H9 (cell line): ENCODE data around the gene TGM5. TPM values are rescaled to one million over a fixed set of nuclear protein-coding genes. Genes with fewer than 3 reads are reported as not detected.

Source experiments
- DNase-seq: peaks from one replicate; pipeline ENCODE4 v3.0.0-alpha.2; 2017
- H2AFZ ChIP-seq: one replicate; pipeline ENCODE4 v1.6.1; 2013; ENCODE audit warnings: mild to moderate bottlenecking, low read length, control low read depth, moderate library complexity
- H2AK5ac ChIP-seq: 2 replicates; pipeline ENCODE4 v1.6.1; 2013; ENCODE audit warnings: low read length, control low read depth, mixed read lengths; ENCODE audit not compliant: insufficient read length
- H2BK120ac ChIP-seq: one replicate; pipeline ENCODE4 v1.6.1; 2013; ENCODE audit warnings: low read depth, mild to moderate bottlenecking, low read length, control low read depth, inconsistent platforms; ENCODE audit not compliant: poor library complexity, severe bottlenecking
- H2BK12ac ChIP-seq: 2 replicates; pipeline ENCODE4 v1.6.1; 2013; ENCODE audit warnings: low read length, control low read depth, mixed read lengths, low read depth; ENCODE audit not compliant: insufficient read length
- H2BK15ac ChIP-seq: 2 replicates; pipeline ENCODE4 v1.6.1; 2013; ENCODE audit warnings: low read depth, low read length, control low read depth
- H2BK20ac ChIP-seq: one replicate; pipeline ENCODE4 v1.6.1; 2013; ENCODE audit warnings: low read depth, mild to moderate bottlenecking, low read length, control low read depth, inconsistent platforms; ENCODE audit not compliant: poor library complexity, severe bottlenecking
- H2BK5ac ChIP-seq: 2 replicates; pipeline ENCODE4 v1.6.1; 2013; ENCODE audit warnings: low read length, control low read depth, mixed read lengths; ENCODE audit not compliant: insufficient read length
- H3K14ac ChIP-seq: 2 replicates; pipeline ENCODE4 v1.6.1; 2013; ENCODE audit warnings: low read length, control low read depth; ENCODE audit not compliant: insufficient read depth
- H3K18ac ChIP-seq: 2 replicates; pipeline ENCODE4 v1.6.1; 2013; ENCODE audit warnings: low read depth, mild to moderate bottlenecking, mixed read lengths, low read length, control low read depth; ENCODE audit not compliant: insufficient read length
- H3K23ac ChIP-seq: 2 replicates; pipeline ENCODE4 v1.6.1; 2013; ENCODE audit warnings: low read length, control low read depth, mixed read lengths, low read depth; ENCODE audit not compliant: insufficient read length
- H3K23me2 ChIP-seq: 2 replicates; pipeline ENCODE4 v1.6.1; 2013; ENCODE audit warnings: low read depth, mild to moderate bottlenecking, mixed read lengths, low read length, control low read depth; ENCODE audit not compliant: insufficient read length, poor library complexity, severe bottlenecking
- H3K27ac ChIP-seq: 2 replicates; pipeline ENCODE4 v1.5.1; 2013; ENCODE audit warnings: low read length, control low read depth, mixed read lengths, low read depth; ENCODE audit not compliant: insufficient read length
- H3K27me3 ChIP-seq: 2 replicates; pipeline ENCODE4 v1.6.1; 2013; ENCODE audit warnings: low read length, control low read depth, inconsistent platforms; ENCODE audit not compliant: insufficient read depth
- H3K4ac ChIP-seq: 2 replicates; pipeline ENCODE4 v1.6.1; 2013; ENCODE audit warnings: low read depth, mild to moderate bottlenecking, control low read depth, inconsistent platforms, low read length, moderate library complexity
- H3K4me1 ChIP-seq: 2 replicates; pipeline ENCODE4 v1.6.1; 2013; ENCODE audit warnings: low read length, control low read depth, inconsistent platforms; ENCODE audit not compliant: insufficient read depth
- H3K4me2 ChIP-seq: 2 replicates; pipeline ENCODE4 v1.6.1; 2013; ENCODE audit warnings: low read length, control low read depth, mixed read lengths; ENCODE audit not compliant: insufficient read length, insufficient read depth
- H3K56ac ChIP-seq: 2 replicates; pipeline ENCODE4 v1.6.1; 2013; ENCODE audit warnings: low read depth, mild to moderate bottlenecking, mixed read lengths, low read length, control low read depth; ENCODE audit not compliant: insufficient read length
- H3K79me1 ChIP-seq: 2 replicates; pipeline ENCODE4 v1.6.1; 2013; ENCODE audit warnings: low read depth, mild to moderate bottlenecking, moderate library complexity, low read length, control low read depth, inconsistent platforms; ENCODE audit not compliant: insufficient read depth, poor library complexity, severe bottlenecking
- H3K79me2 ChIP-seq: 2 replicates; pipeline ENCODE4 v1.6.1; 2013; ENCODE audit warnings: low read length, control low read depth, inconsistent platforms; ENCODE audit not compliant: insufficient read depth
- H3K9ac ChIP-seq: 2 replicates; pipeline ENCODE4 v1.6.1; 2013; ENCODE audit warnings: low read length, control low read depth, mixed read lengths; ENCODE audit not compliant: insufficient read length; ENCODE audit errors: extremely low read depth
- H3K9me3 ChIP-seq: one replicate; pipeline ENCODE4 v1.6.1; 2013; ENCODE audit warnings: low read depth, low read length, inconsistent platforms; ENCODE audit not compliant: control insufficient read depth
- H3T11ph ChIP-seq: one replicate; pipeline ENCODE4 v1.6.1; 2013; ENCODE audit warnings: mild to moderate bottlenecking, low read length, control low read depth, inconsistent platforms
- H4K20me1 ChIP-seq: one replicate; pipeline ENCODE4 v1.6.1; 2013; ENCODE audit not compliant: control insufficient read depth, insufficient read length, insufficient read depth
- H4K5ac ChIP-seq: 2 replicates; pipeline ENCODE4 v1.6.1; 2013; ENCODE audit warnings: low read depth, mild to moderate bottlenecking, mixed read lengths, low read length, control low read depth; ENCODE audit not compliant: insufficient read length
- H4K8ac ChIP-seq: replicated peaks from 2 replicates; pipeline ENCODE4 v1.6.1; 2013; ENCODE audit warnings: low read length, control low read depth, mixed read lengths, low read depth; ENCODE audit not compliant: insufficient read length
- H4K91ac ChIP-seq: 2 replicates; pipeline ENCODE4 v1.6.1; 2013; ENCODE audit warnings: low read depth, mild to moderate bottlenecking, moderate library complexity, mixed read lengths, low read length, control low read depth; ENCODE audit not compliant: insufficient read length
- H3K27ac Mint-ChIP-seq, 3 experiments: 2 replicates in 2 of 3; 3 replicates in 1 of 3; pipeline ENCODE4 v1.8.0; 2020 to 2021; ENCODE audit warnings: mixed read lengths in 3 of 3, mild to moderate bottlenecking in 1 of 3, moderate library complexity in 1 of 3
- H3K27me3 Mint-ChIP-seq: 2 replicates; pipeline ENCODE4 v1.8.0; 2021; ENCODE audit warnings: low read depth, mild to moderate bottlenecking, moderate library complexity, mixed read lengths
- H3K36me3 Mint-ChIP-seq, 3 experiments: 2 replicates in 2 of 3; 3 replicates in 1 of 3; pipeline ENCODE4 v1.8.0; 2020 to 2021; ENCODE audit warnings: low read depth in 3 of 3, mixed read lengths in 3 of 3; ENCODE audit not compliant: insufficient read depth in 1 of 3
- H3K4me1 Mint-ChIP-seq, 2 experiments: 2 replicates each; pipeline ENCODE4 v1.8.0; 2020; ENCODE audit warnings: mixed read lengths in 2 of 2
- H3K4me3 Mint-ChIP-seq, 2 experiments: 2 replicates in 1 of 2; 3 replicates in 1 of 2; pipeline ENCODE4 v1.8.0; 2020 to 2021; ENCODE audit warnings: mild to moderate bottlenecking in 2 of 2, mixed read lengths in 2 of 2, moderate library complexity in 1 of 2
- H3K9me3 Mint-ChIP-seq, 2 experiments: 2 replicates in 1 of 2; 3 replicates in 1 of 2; pipeline ENCODE4 v1.8.0; 2020; ENCODE audit warnings: mild to moderate bottlenecking in 2 of 2, mixed read lengths in 2 of 2, moderate library complexity in 1 of 2
- WGBS: extraction: QIAGEN DNeasy Blood & Tissue Kit; methylation state at CpG from one replicate; pipeline ENCODE4 v1.1.7; 2013; ENCODE audit warnings: missing lambda C conversion rate, low lambda C conversion rate, mixed read lengths; ENCODE audit not compliant: insufficient read length; ENCODE audit errors: extremely low coverage; 5-methylcytosine and 5-hydroxymethylcytosine counted together
- total RNA-seq: library from RNA; stranded (reverse); gene quantifications from 2 replicates; pipeline ENCODE4 v1.2.1, GENCODE V29; 2021
- TF ChIP-seq, protein P1 (sequence below): fragments of 200-600 bp; sonication (generic); conservative IDR thresholded peaks from 3 replicates; pipeline ENCODE4 v1.8.0; 2021; ENCODE audit warnings: antibody characterized with exemption, mild to moderate bottlenecking

Gene TGM5
- total RNA-seq, 1 experiment from 2014 or later: not detected

DNA sequence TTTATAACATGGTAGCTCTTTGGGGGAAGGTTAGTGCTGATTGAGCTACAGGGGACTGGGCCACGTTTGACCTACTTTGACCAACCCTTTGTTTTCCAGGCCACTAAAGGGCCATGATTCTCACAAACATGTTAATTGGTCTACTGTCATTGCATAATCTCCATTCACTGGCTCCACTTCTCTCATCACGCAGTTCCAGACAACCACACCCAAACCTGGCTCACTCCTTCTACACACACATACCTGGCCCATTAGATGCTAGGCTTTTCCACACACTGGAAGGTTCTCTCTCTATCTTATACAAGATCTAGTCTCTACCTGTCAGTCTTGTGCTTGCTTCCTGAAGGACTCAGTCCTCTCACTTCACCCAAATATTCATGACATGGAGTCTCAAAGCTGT is 15.9 kb downstream of the TGM5 start:
- Mint-ChIP-seq H3K9me3 (no peaks in the 10 kb centered on the region), H3K27me3 (peaks cover 3% of the 10 kb centered on the region), H3K4me1 (no peaks in the 10 kb centered on the region), H3K4me3 (no peak overlapping the region), H3K27ac (no peak overlapping the region), H3K36me3 (no peaks in the 10 kb centered on the region)
- Histone ChIP-seq H2BK12ac (no peak overlapping the region), H3K4ac (no peak overlapping the region), H3K14ac (no peak overlapping the region), H2AK5ac (no peak overlapping the region), H3K4me2 (no peak overlapping the region), H3K4me1 (no peaks in the 10 kb centered on the region), H3K23me2 (no peaks in the 10 kb centered on the region), H3K79me1 (no peaks in the 10 kb centered on the region), H2AFZ (no peak overlapping the region), H4K8ac (no peak overlapping the region), H2BK20ac (no peak overlapping the region), H3T11ph (no peak overlapping the region), H4K5ac (no peak overlapping the region), H2BK5ac (no peak overlapping the region), H3K79me2 (no peaks in the 10 kb centered on the region), H3K23ac (no peak overlapping the region), H4K91ac (no peak overlapping the region), H2BK15ac (no peak overlapping the region), H3K9ac (no peak overlapping the region), H3K18ac (no peak overlapping the region), H3K9me3 (no peaks in the 10 kb centered on the region), H2BK120ac (no peak overlapping the region), H3K27me3 (no peaks in the 10 kb centered on the region), H4K20me1 (no peaks in the 10 kb centered on the region), H3K56ac (no peak overlapping the region), H3K27ac (no peak overlapping the region)
- DNase-seq: no peak
- WGBS: no CpG with 5 or more reads among the region's 2 CpGs
- TF ChIP-seq, protein P1, sequence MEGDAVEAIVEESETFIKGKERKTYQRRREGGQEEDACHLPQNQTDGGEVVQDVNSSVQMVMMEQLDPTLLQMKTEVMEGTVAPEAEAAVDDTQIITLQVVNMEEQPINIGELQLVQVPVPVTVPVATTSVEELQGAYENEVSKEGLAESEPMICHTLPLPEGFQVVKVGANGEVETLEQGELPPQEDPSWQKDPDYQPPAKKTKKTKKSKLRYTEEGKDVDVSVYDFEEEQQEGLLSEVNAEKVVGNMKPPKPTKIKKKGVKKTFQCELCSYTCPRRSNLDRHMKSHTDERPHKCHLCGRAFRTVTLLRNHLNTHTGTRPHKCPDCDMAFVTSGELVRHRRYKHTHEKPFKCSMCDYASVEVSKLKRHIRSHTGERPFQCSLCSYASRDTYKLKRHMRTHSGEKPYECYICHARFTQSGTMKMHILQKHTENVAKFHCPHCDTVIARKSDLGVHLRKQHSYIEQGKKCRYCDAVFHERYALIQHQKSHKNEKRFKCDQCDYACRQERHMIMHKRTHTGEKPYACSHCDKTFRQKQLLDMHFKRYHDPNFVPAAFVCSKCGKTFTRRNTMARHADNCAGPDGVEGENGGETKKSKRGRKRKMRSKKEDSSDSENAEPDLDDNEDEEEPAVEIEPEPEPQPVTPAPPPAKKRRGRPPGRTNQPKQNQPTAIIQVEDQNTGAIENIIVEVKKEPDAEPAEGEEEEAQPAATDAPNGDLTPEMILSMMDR: no peak
